ENCODE data around the gene EHBP1.

The EHBP1 gene

GRCh38 chr2:62692225-62692624 lies 13.3 kb upstream of the EHBP1 start:
- Histone ChIP-seq H3F3A (ENCODE audit: insufficient read depth, low read length) (no peaks in the 10 kb centered on the region), H3K4me1 (ENCODE audit: insufficient read depth, low read length, severe bottlenecking) (no peaks in the 10 kb centered on the region), H4K20me1 (ENCODE audit: insufficient read depth, low read length) (no peaks in the 10 kb centered on the region), H3K36me3 (ENCODE audit: insufficient read depth, low read length) (no peaks in the 10 kb centered on the region), H3K4me3 (ENCODE audit: low read depth, low read length, poor library complexity, severe bottlenecking) (no peak overlapping the region), H3K9me3 (ENCODE audit: low read length) (no peaks in the 10 kb centered on the region), H3K79me2 (ENCODE audit: insufficient read depth, low read length) (no peaks in the 10 kb centered on the region), H2AFZ (ENCODE audit: low read length) (no peak overlapping the region), H3K27me3 (ENCODE audit: insufficient read depth, low read length) (no peaks in the 10 kb centered on the region), H3K4me2 (ENCODE audit: low read length) (no peak overlapping the region), H3K9ac (ENCODE audit: low read length) (no peak overlapping the region), H3K9me2 (ENCODE audit: low read depth, low read length) (no peaks in the 10 kb centered on the region), H3K27ac (ENCODE audit: low read depth, low read length, poor library complexity, severe bottlenecking) (no peak overlapping the region)
- TF ChIP-seq CTCF (IDR thresholded peaks at IDR 0.05; ENCODE audit: low read length) (no peak), EZH2 (IDR thresholded peaks at IDR 0.05; ENCODE audit: borderline replicate concordance, low read length) (no peak)

GRCh38 chr2:62698653-62699052 lies 6.9 kb upstream of the EHBP1 start:
- H2AFZ ChIP-seq (ENCODE audit: low read length), result no peak overlapping the region
- H4K20me1 ChIP-seq (ENCODE audit: insufficient read depth, low read length), result no peaks in the 10 kb centered on the region
- TF ChIP-seq EZH2 (IDR thresholded peaks at IDR 0.05; ENCODE audit: borderline replicate concordance, low read length), result no peak
- TF ChIP-seq CTCF (IDR thresholded peaks at IDR 0.05; ENCODE audit: low read length), result no peak
- no peak overlapping the region for H3K4me2 ChIP-seq (ENCODE audit: low read length)
- H3K27me3 ChIP-seq (ENCODE audit: insufficient read depth, low read length), result 0 out of 2 replicates have a peak, but pooled peaks cover 4% of the 10 kb centered on the region
- no peaks in the 10 kb centered on the region for H3K4me1 ChIP-seq (ENCODE audit: insufficient read depth, low read length, severe bottlenecking)
- H3K27ac ChIP-seq (ENCODE audit: low read depth, low read length, poor library complexity, severe bottlenecking), result no peak overlapping the region
- no peak overlapping the region for H3K9ac ChIP-seq (ENCODE audit: low read length)
- no peaks in the 10 kb centered on the region for H3K79me2 ChIP-seq (ENCODE audit: insufficient read depth, low read length)
- no peaks in the 10 kb centered on the region for H3K36me3 ChIP-seq (ENCODE audit: insufficient read depth, low read length)
- H3F3A ChIP-seq (ENCODE audit: insufficient read depth, low read length), result no peaks in the 10 kb centered on the region
- no peaks in the 10 kb centered on the region for H3K9me2 ChIP-seq (ENCODE audit: low read depth, low read length)
- no peaks in the 10 kb centered on the region for H3K9me3 ChIP-seq (ENCODE audit: low read length)
- no peak overlapping the region for H3K4me3 ChIP-seq (ENCODE audit: low read depth, low read length, poor library complexity, severe bottlenecking)

- Histone ChIP-seq H3K4me1 (ENCODE audit: insufficient read depth, low read length, severe bottlenecking) (peaks cover 25% of the 10 kb centered on the region), H4K20me1 (ENCODE audit: insufficient read depth, low read length) (no peaks in the 10 kb centered on the region), H3K27ac (ENCODE audit: low read depth, low read length, poor library complexity, severe bottlenecking) (no peak overlapping the region), H3K27me3 (ENCODE audit: insufficient read depth, low read length) (no peaks in the 10 kb centered on the region), H3K9me2 (ENCODE audit: low read depth, low read length) (no peaks in the 10 kb centered on the region), H3K36me3 (ENCODE audit: insufficient read depth, low read length) (peaks cover 23% of the 10 kb centered on the region), H3K9ac (ENCODE audit: low read length) (peak overlapping the region; percentile 73), H3K9me3 (ENCODE audit: low read length) (peaks cover 1% of the 10 kb centered on the region; the same call in 1 of the 2 replicates), H3F3A (ENCODE audit: insufficient read depth, low read length) (no peaks in the 10 kb centered on the region), H3K4me3 (ENCODE audit: low read depth, low read length, poor library complexity, severe bottlenecking) (peak overlapping the region; percentile 76), H3K79me2 (ENCODE audit: insufficient read depth, low read length) (no peaks in the 10 kb centered on the region), H3K4me2 (ENCODE audit: low read length) (peak overlapping the region; percentile 91), H2AFZ (ENCODE audit: low read length) (peak overlapping the region; percentile 96; the same call in 1 of the 2 replicates)
- TF ChIP-seq EZH2 (IDR thresholded peaks at IDR 0.05; ENCODE audit: borderline replicate concordance, low read length), result no peak
- TF ChIP-seq CTCF (IDR thresholded peaks at IDR 0.05; ENCODE audit: low read length), result no peak
Observed at GRCh38 chr2:62704654-62705006, 883 bp upstream of the EHBP1 start.
